ENCODE measurements around the gene CDK16.

DNA sequence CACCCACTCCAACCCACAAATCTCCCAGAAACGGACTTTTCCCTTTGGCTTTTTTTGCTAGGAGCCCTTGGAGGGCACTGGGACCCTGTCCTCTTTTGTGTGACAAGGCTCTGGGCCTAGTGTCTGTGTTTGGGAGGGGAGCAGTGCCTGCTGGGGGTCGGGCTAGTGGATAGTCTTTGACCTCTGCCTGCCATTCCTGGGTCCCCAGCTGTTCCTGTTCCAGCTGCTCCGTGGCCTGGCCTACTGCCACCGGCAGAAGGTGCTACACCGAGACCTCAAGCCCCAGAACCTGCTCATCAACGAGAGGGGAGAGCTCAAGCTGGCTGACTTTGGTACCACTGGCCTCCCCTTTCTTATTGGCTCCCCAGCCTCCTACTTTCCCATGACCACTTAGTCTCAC is 7.6 kb downstream of the CDK16 start:
- TF ChIP-seq, protein P1, sequence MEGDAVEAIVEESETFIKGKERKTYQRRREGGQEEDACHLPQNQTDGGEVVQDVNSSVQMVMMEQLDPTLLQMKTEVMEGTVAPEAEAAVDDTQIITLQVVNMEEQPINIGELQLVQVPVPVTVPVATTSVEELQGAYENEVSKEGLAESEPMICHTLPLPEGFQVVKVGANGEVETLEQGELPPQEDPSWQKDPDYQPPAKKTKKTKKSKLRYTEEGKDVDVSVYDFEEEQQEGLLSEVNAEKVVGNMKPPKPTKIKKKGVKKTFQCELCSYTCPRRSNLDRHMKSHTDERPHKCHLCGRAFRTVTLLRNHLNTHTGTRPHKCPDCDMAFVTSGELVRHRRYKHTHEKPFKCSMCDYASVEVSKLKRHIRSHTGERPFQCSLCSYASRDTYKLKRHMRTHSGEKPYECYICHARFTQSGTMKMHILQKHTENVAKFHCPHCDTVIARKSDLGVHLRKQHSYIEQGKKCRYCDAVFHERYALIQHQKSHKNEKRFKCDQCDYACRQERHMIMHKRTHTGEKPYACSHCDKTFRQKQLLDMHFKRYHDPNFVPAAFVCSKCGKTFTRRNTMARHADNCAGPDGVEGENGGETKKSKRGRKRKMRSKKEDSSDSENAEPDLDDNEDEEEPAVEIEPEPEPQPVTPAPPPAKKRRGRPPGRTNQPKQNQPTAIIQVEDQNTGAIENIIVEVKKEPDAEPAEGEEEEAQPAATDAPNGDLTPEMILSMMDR (conservative IDR thresholded peaks at IDR 0.05 in 1 of 2, IDR thresholded peaks at IDR 0.05 in 1 of 2; ENCODE audit: low read depth in 1 of 2, low read length in 2 of 2) = no peak
- TF ChIP-seq EZH2 (IDR thresholded peaks at IDR 0.05; ENCODE audit: low read length, missing control alignments) = no peak
